ENCODE results near the gene TELO2.

Gene TELO2

DNA sequence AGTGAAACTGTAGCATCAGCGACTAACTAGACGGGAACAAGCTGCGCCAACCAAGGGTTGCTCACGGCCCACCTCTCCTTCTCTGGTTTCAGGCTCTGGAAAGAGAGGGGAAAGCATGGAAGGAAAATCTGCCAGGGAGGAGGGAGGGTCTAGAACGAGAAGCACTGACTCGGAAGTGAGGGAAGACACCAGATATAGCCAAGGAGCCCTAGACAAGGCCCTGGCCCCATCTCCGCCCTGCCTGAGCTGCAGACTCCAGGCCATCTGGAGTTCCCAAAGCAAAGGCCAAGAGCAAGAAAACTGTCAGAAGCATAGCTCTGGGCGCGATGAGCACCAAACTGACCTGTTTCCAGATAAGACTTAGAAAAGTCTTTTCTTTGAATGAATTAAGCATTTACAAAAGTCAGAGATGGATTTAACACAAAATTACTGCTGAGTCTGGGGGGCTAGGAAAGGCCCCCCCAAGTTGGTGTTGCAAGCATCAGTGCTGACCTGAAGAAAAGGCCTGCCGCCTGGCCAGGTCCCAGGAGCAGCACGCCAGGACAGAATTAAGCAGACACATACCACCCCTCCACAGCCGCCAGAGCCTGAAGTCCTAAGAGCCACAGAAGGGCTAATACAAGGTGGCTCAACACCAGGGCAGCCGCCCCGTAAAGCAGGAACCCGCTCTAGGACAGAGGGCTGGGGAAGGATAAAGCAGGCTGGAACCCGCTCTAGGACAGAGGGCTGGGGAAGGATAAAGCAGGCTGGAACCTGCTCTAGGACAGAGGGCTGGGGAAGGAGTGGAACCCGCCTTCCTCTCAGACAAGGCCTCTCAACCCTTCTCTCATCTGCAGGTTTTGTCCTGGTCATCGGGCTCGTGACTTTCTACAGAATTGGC, 61.0 kb downstream of the TELO2 start:
- DNase-seq (ENCODE audit: low read depth in 2 of 2) = no peak

DNA sequence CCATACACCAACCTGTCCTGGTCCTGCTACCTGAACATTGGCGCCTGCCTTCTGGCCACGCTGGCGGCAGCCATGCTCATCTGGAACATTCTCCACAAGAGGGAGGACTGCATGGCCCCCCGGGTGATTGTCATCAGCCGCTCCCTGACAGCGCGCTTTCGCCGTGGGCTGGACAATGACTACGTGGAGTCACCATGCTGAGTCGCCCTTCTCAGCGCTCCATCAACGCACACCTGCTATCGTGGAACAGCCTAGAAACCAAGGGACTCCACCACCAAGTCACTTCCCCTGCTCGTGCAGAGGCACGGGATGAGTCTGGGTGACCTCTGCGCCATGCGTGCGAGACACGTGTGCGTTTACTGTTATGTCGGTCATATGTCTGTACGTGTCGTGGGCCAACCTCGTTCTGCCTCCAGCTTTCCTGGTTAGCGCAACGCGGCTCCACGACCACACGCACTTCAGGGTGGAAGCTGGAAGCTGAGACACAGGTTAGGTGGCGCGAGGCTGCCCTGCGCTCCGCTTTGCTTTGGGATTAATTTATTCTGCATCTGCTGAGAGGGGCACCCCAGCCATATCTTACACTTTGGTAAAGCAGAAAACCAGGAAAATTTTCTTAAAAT, 61.8 kb downstream of the TELO2 start:
- no peak for DNase-seq (ENCODE audit: low read depth in 2 of 2)

DNA sequence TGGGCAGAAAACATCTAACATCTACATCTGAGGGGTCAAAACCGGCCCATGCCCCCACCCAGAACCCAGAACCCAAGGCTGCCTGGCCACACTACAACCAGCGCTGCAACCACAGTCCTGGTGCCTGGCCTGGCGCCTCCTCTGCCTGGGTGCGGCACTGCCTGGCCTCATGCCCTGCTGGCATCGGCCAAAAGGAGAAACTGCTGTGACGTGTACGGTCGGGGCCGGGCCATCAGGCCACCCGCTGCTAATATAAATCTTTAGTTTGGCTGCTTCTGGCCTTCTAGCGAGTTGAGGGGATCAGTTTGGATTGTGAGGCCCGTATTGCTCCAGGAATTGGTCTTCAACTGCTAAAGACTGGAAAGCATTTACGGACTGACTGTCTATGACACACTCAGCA, 63.1 kb downstream of the TELO2 start:
- no peak for DNase-seq (ENCODE audit: low read depth in 2 of 2)

DNA sequence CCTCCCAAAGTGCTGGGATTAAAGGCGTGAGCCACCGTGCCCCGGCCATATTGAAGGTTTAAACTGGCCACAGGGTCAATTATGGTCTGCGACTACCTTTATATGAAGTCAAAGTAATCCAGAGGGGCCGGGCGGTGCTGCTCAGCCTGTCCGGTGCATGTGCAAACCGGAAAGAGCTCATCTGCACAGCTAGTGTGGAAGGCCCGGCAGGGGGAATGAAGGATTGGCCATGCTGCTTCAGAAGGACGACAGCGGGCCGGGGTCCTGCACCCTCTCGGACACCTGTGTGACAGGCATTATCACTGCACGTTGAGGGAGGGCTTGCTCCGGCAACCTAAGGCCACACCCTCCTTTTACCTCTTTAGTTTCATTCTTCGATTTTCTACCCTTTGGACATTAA, 63.9 kb downstream of the TELO2 start:
- DNase-seq (ENCODE audit: low read depth in 2 of 2) = no peak

- DNase-seq (ENCODE audit: low read depth in 2 of 2) = no peak
These were observed 64.4 kb downstream of the TELO2 start for GRCh38 chr16:1557576-1557975.

DNA sequence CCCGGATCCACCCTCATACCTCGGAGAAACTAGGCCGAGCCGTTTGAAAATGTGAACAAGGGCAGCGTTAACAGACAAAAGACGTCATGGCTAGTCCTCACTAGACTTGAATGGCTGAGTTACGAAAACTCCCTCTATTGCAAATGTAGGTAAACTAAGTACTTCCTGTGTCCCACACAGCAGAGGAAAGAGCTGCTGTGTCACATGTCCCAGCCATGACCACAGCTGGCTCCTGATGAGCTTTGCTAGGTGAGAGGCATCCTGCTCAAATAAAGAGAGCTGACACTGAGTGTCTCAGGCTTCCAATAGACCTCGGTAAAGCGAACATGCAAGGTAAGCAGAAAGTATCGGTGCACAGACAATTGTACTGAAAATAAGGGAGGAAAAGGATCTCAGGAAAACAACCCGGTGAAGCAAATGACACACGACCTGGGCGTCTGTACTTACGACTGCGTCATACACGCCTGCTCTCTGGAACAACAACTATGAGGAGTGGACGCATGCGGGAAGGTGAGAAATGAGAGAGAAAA, 66.4 kb downstream of the TELO2 start:
- no peak for DNase-seq (ENCODE audit: low read depth in 2 of 2)
